Cerebellar nuclear complex (tissue), 1 donor: ENCODE results near the gene SKAP2.
"Not testable (repeated sequence)": the region's sequence is repeated elsewhere in the genome, so short reads cannot be mapped to it uniquely, and the experiment has no call there.

Source experiments
- DNase-seq, 2 experiments: peaks; one replicate each; lab custom pipeline; 2025; lab: John Stamatoyannopoulos, UW

SKAP2 gene

DNA sequence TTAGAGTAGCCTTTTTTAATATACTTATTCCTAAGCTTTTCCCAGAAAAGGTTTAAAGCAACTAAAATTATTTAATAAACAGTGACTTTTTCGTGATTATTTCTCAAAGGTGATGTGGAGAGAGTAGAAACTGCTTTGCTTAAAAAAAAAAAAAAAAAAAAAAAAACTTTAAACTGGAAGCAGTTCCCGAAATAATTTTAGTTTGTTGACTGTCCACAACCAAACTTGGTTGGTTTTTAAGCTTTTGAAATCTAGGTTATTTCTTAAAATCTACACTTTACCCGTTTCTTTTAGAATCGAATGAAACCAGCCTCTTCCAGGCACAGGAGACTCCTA, 7.3 kb downstream of the SKAP2 start:
- no peak for DNase-seq

DNA sequence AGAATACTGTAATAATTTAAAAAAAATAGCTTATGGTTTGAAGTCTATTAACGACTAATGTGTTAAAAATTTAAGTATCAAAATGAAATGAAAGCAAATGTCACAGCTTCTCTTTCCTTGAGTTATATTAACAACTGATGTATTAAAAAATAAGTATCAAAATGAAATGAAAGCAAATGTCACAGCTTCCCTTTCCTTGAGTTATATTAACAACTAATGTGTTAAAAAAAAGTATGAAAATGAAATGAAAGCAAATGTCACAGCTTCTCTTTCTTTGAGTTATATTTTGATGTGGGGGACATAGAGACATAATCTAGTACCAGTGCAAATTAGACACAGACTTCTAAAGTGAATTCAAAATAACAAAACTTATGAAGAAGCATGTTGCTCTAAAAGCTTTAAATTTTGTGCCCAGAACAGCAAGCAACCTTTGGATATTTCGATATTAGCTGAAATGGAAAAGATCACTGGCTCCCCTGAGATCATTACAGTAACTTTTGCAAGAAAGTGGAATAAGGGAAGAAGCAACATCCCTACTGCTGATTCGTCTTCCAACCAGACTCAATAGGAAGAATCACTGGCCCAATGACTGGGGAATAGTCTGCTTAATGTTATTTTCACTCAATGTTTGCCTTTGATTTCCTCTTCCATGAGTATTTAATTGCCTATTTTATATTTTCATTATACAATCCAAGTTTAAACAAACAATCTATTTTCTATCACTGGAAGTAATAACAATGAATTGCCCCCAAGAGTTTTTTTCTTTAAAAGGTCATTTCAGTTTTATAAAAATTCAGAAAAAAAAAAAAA, 8.0 kb downstream of the SKAP2 start:
- no peak for DNase-seq

DNA sequence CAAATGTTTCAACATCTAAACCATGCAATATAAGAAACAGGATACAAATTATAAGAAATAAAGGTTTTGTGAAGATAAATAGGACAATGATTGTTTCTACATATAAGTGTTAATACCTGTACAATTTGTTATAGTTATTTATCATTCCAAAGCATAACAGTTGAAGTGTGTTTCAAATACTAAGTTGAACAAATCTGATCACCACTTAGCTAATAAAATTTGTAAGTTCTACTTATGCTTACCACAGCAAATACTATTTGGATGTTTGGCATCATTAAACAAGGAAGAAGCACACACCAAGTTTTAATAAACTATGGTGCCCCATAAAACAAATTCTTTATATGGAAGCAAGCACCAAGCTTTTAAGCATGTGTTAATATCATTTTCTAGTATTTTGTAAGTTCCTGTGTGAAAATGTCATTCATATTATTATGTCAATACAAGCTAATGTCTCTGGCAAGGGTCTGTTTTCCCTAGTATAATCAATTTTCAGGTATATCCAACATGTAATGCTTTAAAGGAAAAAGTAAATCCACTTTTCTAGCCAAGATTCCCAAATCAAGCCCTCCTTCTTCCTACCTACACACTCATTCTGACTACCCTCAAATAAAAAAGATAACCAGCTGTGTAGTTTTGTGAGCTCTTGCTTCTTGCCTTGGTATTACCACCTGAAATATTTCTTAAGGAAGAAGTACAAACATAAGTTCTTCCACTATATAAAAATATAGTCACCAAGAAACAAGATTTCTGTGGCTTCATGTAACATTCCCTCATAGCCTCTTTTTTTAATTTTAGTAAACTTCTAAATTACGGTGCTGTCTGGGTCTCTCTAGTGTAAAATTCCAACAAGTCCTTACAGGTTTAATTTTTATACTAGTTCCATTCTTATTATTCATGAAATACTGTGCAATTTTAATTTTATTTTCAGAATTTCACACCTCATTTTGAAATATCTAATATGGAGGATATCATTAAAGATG, 9.2 kb downstream of the SKAP2 start:
- DNase-seq, result no peak

DNA sequence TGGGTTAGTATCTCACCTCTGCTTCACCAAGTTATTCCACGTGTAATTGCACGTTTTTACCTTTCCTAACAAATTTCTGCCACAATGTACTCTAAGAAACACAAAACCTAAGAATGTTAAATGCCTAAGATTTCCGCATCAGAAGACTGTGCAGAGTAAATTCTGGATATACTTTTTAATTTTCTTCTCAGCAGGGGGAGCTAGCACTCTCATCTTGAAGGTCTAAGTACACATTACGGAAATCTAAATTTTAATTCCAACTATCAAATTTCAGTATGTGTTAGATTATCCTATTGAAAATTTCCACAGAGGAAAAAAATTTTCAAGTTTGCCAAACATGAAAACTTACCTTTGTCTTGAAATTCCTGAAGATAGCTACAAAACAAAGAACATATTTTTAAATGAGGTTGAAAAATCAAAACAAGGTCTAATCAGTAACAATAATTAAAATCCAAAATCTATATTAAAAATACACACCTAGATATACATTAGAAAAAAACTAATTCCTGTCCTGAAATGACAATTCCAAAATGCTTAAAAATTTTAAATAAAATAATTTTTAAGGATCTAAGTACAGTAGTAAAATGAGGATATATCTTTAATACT, 10.5 kb downstream of the SKAP2 start:
- no peak for DNase-seq

DNA sequence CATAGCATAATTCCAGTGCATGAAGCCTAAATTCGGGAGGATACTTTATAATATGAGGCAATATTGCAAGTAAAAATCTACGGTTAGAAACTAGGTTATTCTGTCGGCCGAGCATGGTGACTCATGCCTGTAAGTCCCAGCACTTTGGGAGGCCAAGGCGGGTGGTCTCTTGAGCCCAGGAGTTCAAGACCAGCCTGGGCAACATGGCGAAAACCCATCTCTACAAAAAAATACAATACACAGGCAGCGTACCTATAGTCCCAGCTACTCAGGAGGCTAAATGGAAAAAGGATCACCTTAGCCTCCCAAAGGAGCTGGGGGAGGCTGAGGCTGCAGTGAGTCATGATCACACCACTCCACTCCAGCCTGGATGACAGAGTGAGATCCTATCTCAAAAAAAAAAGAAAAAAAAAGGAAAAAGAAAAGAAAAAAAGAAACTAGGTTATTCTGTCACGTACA, 14.2 kb downstream of the SKAP2 start:
- DNase-seq, result no peak

DNA sequence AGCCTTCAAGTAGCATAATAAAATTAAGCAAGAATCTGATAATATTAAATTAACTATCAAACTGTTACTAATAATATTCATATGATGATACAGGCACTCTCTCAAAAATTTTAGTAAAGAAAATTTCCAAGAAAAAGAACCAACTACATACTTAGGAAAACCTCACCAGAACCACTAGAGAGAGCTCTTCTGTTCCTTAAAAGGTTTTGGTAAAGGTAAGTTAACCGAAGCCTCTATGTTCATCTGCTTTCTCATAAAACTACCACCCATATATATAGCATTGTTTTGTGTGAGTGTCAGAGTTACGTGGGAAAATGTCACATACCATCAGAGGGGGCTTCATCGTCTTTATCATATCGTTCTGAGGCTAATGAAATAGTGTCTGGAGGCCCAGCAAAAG, 20.7 kb downstream of the SKAP2 start:
- DNase-seq, result no peak

DNA sequence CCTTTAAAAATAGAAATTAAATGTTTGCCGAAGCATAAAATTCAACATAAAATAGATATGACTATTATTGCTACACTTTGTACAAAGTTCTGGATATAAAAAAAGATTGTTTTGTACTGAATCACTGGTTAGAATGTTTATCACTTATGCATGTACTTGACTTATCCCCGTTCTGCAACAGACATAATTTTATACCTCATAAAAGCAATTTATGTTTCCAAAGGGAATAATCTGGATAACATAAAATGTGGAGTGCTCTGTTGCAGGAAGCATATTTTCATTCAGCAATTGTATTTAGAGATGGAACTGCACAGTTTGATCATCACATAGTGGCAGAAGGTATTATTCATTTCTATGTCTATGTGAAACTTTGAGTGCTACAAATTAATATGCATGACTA, 21.5 kb downstream of the SKAP2 start:
- DNase-seq, result no peak

DNA sequence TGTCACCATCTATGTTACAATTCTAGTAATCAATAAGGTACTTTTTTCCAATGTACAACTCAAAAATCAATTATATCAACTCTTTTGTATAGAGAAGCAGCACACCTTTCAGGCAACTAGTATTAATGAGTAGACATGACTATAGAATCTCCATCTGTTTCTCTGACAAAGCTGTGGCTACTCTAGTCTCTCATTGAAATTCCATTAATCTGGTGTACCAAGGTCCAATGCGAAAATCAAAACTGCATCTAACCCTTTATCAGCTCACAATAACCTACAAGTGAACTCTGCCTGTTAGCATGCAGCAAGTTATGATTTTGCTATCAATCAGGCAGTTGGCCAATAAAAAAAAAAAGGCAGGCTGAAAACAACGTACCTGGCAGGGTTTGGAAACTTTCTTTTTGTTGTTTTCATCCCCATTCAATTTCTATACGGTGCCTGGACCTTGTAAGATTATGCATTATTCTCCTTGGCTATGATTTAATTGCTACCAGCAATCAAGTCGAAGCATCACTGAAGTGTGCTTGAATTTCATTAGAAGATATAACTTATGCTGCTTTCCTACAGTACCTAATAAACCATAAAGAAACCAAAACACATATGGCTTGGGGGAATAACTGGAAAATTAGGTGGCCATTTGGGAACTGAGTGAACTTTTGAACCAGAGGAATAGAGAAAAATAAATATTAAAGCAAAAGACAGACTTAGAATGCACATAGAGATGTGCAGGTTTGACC, 23.2 kb downstream of the SKAP2 start:
- DNase-seq, result no peak

DNA sequence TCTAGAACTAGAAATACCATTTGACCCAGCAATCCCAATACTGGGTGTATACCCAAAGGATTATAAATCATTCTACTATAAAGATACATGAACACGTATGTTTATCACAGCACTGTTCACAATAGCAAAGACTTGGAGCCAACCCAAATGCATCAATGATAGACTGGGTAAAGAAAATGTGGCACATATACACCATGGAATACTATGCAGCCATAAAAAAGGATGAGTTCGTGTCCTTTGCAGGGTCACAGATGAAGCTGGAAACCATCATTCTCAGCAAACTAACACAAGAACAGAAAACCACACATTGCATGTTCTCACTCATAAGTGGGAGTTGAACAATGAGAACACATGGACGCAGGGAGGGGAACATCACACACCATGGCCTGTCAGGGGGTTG, 27.6 kb downstream of the SKAP2 start:
- DNase-seq, result not testable (repeated sequence)

DNA sequence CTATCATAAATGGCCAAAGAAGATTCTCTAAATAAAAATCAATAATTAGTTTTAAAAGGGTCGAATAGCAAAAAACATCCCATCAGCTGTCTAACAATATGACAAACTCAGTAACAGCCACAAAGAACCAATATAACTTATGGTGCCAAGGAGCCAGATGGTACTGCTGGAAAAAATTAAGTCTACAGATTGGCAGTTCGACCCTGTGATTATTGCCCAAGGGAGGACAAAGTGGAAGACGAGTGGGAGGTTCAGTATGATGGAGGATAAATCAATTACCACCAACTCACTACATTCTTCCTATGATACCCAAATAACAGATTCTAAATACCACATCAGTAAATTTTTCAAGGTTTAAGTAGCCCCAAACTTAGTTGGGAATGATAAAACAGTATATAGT, 49.0 kb downstream of the SKAP2 start:
- DNase-seq, result no peak

DNA sequence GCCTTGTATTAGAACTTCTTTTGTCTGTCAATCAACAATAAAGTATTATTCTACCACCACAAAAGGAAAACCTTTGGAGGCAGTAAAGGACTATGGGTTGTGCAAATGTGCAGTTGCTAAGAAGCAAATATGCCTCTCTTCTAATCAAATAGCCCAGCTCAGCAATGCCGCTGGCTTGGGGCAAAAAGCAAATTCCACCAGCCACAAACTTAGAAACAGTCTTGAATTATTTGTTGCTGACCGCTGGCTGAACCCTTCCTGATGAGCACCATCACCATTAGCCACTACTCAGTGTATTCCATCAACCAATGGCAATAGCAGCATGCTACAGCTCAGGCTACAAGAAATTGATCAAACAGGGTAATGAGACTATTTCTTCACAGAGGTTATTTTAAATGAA, 51.0 kb downstream of the SKAP2 start:
- no peak for DNase-seq

DNA sequence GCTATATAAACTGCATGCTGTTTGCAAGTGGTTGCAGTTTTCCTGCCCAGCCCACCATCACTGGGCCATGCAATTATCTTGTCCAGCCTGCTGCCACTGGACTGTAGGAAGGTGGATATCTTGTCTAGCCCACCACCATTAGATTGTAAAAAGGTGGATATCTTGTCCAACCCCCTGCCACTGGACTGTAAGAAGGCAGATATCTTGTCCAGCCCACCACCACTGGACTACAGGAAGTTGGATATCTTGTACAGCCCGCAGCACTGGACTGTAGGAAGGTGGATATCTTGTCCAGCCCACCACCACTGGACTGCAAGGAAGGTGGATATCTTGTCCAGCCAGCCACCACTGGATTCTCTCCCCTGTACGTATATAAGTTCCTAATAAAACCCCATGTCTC, 69.8 kb downstream of the SKAP2 start:
- no peak for DNase-seq

DNA sequence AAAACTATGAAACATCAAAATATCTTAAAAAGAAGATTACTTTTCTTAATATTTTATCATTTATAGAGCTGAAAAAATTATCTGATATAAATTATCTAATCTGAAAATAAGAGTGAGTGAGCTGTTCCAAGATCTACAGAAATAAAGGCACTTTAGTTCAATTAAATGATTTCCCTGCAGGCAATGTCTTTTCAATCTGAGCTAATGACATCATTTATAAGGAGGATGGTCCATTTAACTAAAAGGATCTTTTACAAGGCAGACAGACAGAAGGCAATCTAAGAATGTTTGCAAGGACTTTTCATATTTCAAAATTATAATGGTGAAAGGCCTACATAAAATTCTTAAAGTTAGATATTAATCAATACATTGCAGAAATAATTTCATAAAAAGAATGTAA, 71.8 kb downstream of the SKAP2 start:
- DNase-seq, result no peak

DNA sequence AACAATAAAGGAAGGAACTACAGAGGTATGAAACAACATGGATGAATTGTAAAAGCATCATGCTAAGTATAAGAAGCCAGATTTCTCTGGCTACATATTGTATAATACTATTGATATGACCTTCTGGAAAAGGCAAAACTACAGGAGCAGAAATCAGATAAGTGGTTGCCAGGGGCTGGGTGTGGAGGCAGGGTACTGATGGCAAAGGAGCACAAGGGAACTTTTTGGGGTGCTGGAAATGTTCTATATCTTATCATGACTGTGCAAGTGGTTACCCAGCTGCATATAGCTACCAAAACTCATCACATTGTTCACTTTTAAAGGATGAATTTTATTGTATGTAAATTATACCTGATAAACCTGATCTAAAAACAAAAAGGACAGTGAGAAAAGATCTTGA, 72.4 kb downstream of the SKAP2 start:
- no peak for DNase-seq

DNA sequence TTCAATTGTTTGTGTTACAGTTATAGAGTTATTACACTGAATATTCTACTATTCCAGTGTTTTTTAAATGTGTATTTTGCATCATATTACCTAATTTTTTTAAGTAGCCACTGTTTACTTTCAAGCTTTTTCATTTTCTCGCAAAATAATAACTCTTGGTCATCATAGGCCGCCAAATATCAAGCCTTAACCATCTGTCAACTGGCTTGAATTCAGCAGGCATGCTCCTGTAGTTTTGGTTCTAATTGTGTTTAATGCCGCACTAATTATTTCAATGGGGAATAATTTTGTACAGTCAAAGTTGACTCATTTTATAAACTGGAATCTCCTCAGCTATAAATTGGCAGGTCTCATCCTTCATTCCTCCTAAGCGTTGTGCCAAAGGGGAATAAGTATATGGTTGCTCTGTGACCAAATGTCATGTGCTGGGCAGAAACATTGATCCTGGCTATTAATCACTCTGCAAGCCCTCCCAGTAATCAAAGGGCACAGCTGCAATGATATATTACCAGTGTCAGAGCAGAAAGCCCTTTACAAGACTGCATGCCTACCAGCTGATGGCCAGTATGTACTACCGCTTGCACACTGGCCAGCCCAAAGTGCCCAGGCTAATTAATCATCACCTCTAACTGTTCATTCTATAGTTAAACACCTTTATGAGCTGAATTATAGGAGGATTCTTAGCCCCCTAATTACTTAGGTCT, 74.8 kb downstream of the SKAP2 start:
- DNase-seq, result no peak

DNA sequence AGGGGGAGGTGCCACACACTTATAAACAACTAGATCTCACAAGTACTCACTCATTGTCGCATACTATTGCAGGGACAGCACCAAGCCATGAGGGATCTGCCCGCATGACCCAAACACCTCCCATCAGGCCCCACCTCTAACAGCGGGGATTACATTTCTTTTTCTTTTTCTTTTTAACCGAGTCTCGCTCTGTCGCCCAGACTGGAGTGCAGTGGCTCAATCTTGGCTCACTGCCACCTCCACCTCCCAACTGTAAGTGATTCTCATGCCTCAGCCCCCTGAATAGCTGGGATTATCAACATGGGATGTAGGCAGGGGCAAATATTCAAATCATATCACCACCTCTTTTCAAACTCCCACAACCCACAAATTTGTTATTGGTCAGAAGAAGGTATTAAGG, 76.7 kb downstream of the SKAP2 start:
- no peak for DNase-seq

DNA sequence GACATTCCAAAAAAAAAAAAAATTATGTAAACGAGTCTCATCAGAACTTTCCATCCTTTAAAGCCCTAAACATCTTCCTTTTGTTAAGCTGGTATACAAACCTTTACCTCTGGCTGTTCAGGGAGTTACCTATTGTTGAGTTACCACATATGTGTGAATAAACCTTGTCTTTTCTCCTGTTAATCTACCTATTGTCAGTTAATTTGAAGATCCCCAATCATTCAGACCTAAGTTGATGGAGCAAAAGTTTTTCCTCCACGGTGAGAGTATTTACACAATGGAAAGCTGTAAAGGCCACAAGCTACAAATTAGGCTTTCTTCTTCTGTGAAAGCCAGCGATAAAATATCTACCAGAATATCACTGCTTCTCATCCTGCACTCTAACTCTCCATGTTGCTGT, 80.3 kb downstream of the SKAP2 start:
- no peak for DNase-seq

DNA sequence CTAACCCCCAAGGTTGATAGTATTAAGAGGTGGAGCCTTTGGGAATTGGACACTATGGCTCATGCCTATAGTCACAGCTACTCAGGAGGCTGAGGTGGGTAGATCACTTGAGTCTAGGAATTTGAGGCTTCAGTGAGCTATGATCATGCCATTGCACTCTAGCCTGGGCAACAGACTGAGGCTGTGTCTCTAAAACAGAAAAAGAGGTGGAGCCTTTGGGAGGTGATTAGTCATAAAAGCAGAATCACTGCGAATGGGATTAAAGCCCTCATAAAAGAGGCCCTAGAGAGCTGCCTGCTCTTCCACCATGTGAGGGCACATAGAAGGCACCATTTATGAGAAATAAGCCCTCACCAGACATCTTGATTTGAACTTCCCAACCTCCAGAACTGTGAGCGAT, 81.9 kb downstream of the SKAP2 start:
- DNase-seq, result no peak

DNA sequence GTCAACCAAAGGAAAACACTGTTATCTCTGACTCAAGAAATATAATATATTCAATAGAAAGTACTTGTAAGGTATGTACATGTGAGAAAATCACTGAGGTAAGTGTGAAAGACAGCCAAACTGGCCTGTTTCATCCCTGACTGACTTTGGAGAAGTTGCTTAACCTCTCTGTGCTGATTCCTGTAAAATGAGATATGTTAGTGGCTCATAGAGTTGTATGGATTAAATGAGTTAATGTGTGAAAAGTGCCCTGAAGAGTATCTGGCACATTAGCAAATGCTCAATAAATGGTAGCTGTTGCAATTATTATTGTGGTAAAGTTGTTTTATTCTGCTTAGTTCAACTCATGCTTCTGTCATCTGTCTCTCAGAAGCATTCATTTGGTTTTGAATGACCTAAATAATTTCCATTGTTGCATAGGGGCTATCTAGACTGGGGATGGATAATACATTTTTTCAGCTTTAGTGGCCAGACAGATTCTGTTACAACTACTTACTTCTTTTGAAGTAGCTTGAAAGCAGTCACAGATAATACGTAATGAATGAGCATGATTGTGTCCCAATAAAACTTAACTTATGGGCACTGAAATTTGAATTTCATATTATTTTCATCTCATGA, 84.3 kb downstream of the SKAP2 start:
- no peak for DNase-seq

DNA sequence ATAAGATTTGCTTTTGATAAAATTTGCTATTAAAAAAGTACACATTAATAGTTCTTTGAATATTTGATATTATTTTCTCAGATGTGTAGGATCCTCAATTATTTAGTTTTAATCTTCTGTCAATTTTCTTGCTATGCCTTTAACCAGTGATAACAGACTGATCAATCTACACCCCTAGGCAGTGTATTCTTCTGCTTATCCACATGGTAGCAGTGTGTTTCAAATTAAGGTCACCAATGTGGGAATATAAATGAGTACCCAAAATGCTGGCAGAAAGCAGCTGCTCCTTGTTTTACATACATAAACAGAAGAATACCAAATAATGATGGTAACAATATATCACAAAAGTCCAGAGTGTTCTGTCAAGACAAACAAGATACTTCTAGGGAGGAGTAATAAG, 87.0 kb downstream of the SKAP2 start:
- no peak for DNase-seq

DNA sequence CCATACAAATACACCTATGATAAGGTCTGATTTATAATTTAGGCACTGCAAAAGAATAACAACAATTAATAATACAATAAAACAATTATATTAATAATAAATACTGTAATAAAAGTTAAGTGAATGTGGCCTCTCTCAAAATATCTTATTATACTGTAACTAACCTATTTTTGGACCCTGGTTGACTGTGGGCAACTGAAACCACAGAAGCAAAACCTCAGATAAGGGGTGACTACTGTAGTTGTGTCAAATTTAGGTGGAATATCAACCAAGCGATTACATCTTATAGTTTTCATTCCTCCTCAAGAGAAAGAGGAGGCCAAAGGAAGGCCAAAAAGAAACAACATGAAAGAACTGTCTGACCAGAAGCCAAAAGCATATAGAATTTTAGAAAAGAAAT, 103.9 kb downstream of the SKAP2 start:
- no peak for DNase-seq
